Nephron (organoid): Measurements from ENCODE around the gene PHF20.

Experiments
- H3K27ac Mint-ChIP-seq, 3 experiments: 2 replicates each; pipeline ENCODE4 v1.8.0; 2020; ENCODE audit warnings: mixed read lengths in 3 of 3, mild to moderate bottlenecking in 2 of 3, moderate library complexity in 1 of 3
- H3K27me3 Mint-ChIP-seq: 2 replicates; pipeline ENCODE4 v1.8.0; 2021; ENCODE audit warnings: low read depth, mild to moderate bottlenecking, moderate library complexity, mixed read lengths
- H3K36me3 Mint-ChIP-seq: 2 replicates; pipeline ENCODE4 v1.8.0; 2020; ENCODE audit warnings: low read depth, mixed read lengths
- H3K4me1 Mint-ChIP-seq: 2 replicates; pipeline ENCODE4 v1.8.0; 2020; ENCODE audit warnings: mixed read lengths
- H3K4me3 Mint-ChIP-seq, 3 experiments: 2 replicates each; pipeline ENCODE4 v1.8.0; 2020; ENCODE audit warnings: mild to moderate bottlenecking in 3 of 3, mixed read lengths in 3 of 3, moderate library complexity in 2 of 3
- H3K9me3 Mint-ChIP-seq: 2 replicates; pipeline ENCODE4 v1.8.0; 2020; ENCODE audit warnings: mixed read lengths
- CTCF ChIP-seq, 3 experiments: fragments of 200-600 bp; sonication (generic); IDR thresholded peaks; one replicate each; pipeline ENCODE4 v1.5.0; 2021; ENCODE audit warnings: antibody characterized with exemption in 3 of 3; ENCODE audit not compliant: unreplicated experiment in 3 of 3

PHF20 gene

DNA sequence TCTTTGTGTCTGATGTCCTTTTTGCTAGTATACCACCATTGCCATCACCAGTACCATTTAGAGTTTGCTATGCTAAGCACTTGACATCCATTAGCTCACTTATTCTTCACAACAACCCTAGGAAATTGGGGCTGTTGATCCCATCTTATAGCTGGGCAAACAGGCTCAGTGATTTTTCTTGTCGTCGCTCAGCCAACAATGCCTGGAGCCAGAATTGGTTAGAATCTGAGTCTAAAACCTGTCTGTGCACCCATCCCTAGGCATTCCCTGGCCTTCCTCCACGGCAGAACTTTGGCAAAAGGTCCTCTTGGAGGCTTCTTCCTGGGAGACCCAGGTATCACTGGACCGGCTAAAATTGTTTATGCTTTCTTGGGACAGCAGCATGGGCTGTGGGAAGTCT is 20.9 kb downstream of the PHF20 start:
- no peak overlapping the region for H3K4me3 Mint-ChIP-seq
- H3K27me3 Mint-ChIP-seq = no peaks in the 10 kb centered on the region

DNA sequence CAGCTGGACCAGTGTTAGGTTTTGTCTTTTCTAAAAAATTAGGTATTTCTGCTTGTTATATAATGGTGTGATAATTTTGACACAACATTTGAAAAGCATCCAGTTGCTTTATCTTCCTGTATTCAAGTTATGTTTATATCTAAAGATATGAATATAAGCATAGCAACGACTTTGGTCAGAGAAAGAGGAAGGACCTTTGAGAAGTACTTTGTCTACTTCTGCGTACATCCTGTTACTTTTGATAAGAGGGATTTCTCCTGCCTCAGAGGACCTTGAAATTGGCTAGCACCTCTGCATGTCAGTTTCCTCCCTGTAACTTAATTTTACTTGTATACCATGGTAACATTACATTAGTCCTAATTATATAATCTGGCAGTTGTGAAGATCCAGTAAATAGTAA is 24.8 kb downstream of the PHF20 start:
- Mint-ChIP-seq H3K36me3 (peaks cover 22% of the 10 kb centered on the region), H3K27me3 (no peaks in the 10 kb centered on the region), H3K4me3 (no peak overlapping the region)

More for the DNA sequence above, 20.9 kb downstream of the PHF20 start:
- no peak for TF ChIP-seq CTCF (IDR thresholded peaks at IDR 0.05; ENCODE audit: unreplicated experiment in 3 of 3)
- H3K9me3 Mint-ChIP-seq = no peaks in the 10 kb centered on the region
- no peak overlapping the region for H3K27ac Mint-ChIP-seq
- H3K4me1 Mint-ChIP-seq = no peaks in the 10 kb centered on the region
- peaks cover 11% of the 10 kb centered on the region for H3K36me3 Mint-ChIP-seq

GRCh38 chr20:35801865-35802264 is 30.1 kb downstream of the PHF20 start:
- Mint-ChIP-seq H3K27me3 (no peaks in the 10 kb centered on the region), H3K4me3 (no peak overlapping the region), H3K36me3 (peaks cover 29% of the 10 kb centered on the region), H3K9me3 (no peaks in the 10 kb centered on the region), H3K27ac (no peak overlapping the region), H3K4me1 (no peaks in the 10 kb centered on the region)
- no peak for TF ChIP-seq CTCF (IDR thresholded peaks at IDR 0.05; ENCODE audit: unreplicated experiment in 3 of 3)

More for the DNA sequence above, 24.8 kb downstream of the PHF20 start:
- Mint-ChIP-seq H3K4me1 (no peaks in the 10 kb centered on the region), H3K9me3 (no peaks in the 10 kb centered on the region), H3K27ac (no peak overlapping the region)
- TF ChIP-seq CTCF (IDR thresholded peaks at IDR 0.05; ENCODE audit: unreplicated experiment in 3 of 3) = no peak

GRCh38 chr20:35806075-35806474 is 34.3 kb downstream of the PHF20 start:
- H3K27me3 Mint-ChIP-seq = no peaks in the 10 kb centered on the region
- TF ChIP-seq CTCF (IDR thresholded peaks at IDR 0.05; ENCODE audit: unreplicated experiment in 3 of 3) = no peak
- no peaks in the 10 kb centered on the region for H3K9me3 Mint-ChIP-seq
- no peaks in the 10 kb centered on the region for H3K4me1 Mint-ChIP-seq
- no peak overlapping the region for H3K4me3 Mint-ChIP-seq
- no peak overlapping the region for H3K27ac Mint-ChIP-seq
- H3K36me3 Mint-ChIP-seq = peaks cover 42% of the 10 kb centered on the region

DNA sequence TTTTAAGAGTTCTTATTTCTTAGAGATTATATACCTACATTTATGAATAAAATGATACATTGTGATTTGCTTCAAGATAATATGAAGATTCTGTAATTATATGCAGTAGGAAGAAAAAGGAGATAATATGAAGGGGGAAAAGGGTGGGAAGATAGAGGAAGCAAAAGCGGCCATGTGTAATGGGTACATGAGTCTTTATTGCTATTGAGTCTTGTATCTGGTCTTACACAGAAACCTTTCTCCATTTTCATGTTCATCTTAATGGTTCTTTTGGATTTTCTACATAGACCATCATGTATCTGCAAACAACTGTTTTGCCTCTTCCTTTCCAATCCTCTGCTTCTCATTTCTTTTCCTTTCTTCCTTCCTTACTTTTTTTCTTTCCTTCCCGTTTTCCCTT is 36.1 kb downstream of the PHF20 start:
- Mint-ChIP-seq H3K9me3 (no peaks in the 10 kb centered on the region), H3K36me3 (peaks cover 37% of the 10 kb centered on the region), H3K4me1 (no peaks in the 10 kb centered on the region), H3K27ac (no peak overlapping the region), H3K4me3 (no peak overlapping the region), H3K27me3 (no peaks in the 10 kb centered on the region)
- no peak for TF ChIP-seq CTCF (IDR thresholded peaks at IDR 0.05; ENCODE audit: unreplicated experiment in 3 of 3)

DNA sequence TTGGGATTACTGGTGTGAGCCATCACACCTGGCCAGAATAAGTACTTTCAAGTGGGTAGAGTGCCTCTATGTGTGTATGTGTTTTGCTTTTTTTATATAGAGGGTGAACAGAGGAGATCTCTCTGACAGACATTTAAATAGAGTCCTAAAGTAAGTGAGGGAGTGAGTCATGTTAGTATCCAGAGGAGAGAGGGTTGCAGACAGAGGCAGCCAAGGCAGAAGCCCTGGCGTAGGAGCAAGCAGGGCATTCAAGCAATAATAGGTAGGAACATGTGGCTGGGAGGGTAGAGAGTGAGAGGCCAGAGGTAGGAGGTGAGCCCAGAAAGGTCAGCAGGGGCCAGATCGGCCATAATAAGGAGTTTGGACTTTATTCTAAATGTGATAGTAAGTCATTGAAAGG is 48.9 kb downstream of the PHF20 start:
- no peaks in the 10 kb centered on the region for H3K9me3 Mint-ChIP-seq
- H3K27me3 Mint-ChIP-seq = no peaks in the 10 kb centered on the region
- H3K4me1 Mint-ChIP-seq = peaks cover 12% of the 10 kb centered on the region
- no peak overlapping the region for H3K27ac Mint-ChIP-seq
- H3K4me3 Mint-ChIP-seq = no peak overlapping the region
- TF ChIP-seq CTCF (IDR thresholded peaks at IDR 0.05; ENCODE audit: unreplicated experiment in 3 of 3) = no peak
- H3K36me3 Mint-ChIP-seq = peaks cover 24% of the 10 kb centered on the region
